Esophagus muscularis mucosa (tissue), 4 donors: ENCODE data around the gene CCDC85C. TPM values are rescaled to one million over a fixed set of nuclear protein-coding genes. Genes with fewer than 3 reads are reported as not detected.

Experiments
- DNase-seq: peaks from one replicate; pipeline ENCODE4 v3.0.0-alpha.2; 2017; ENCODE audit errors: extremely low spot score
- H3K27ac ChIP-seq, 4 donors: fragments of 200-600 bp; sonication (generic); replicated peaks in 1 of 4; 1 replicate in 3 of 4; 2 replicates in 1 of 4; pipeline ENCODE4 v1.5.1; 2016 to 2019; ENCODE audit warnings: mild to moderate bottlenecking in 1 of 4
- H3K27me3 ChIP-seq, 4 donors: fragments of 200-600 bp; sonication (generic); one replicate each; pipeline versions ENCODE4 v1.5.1 to v1.6.0; 2016 to 2019
- H3K36me3 ChIP-seq, 4 donors: fragments of 200-600 bp; sonication (generic); one replicate each; pipeline ENCODE4 v1.5.1; 2016 to 2019
- H3K4me1 ChIP-seq, 4 donors: fragments of 200-600 bp; sonication (generic); one replicate each; pipeline ENCODE4 v1.5.1; 2016 to 2019
- H3K4me3 ChIP-seq, 4 donors: fragments of 200-600 bp; sonication (generic); 1 replicate in 2 of 4; 2 replicates in 2 of 4; pipeline ENCODE4 v1.5.1; 2016 to 2019; ENCODE audit warnings: mild to moderate bottlenecking in 4 of 4, moderate library complexity in 1 of 4
- H3K9me3 ChIP-seq, 4 donors: fragments of 200-600 bp; sonication (generic); 1 replicate in 3 of 4; 2 replicates in 1 of 4; pipeline ENCODE4 v1.5.1; 2016 to 2019
- CTCF ChIP-seq, 3 experiments: fragments of 200-600 bp in 2 of 3; fragments of 450-650 bp in 1 of 3; sonication (generic) in 2 of 3; IDR thresholded peaks; one replicate each; pipeline ENCODE4 v1.5.1; 2017 to 2019; ENCODE audit warnings: antibody characterized with exemption in 3 of 3, mild to moderate bottlenecking in 2 of 3, moderate library complexity in 1 of 3
- EP300 ChIP-seq: sonication (generic); formaldehyde crosslinking; IDR thresholded peaks from one replicate; pipeline ENCODE4 v1.6.1; 2017; ENCODE audit warnings: antibody characterized with exemption
- POLR2A ChIP-seq: fragments of 450-650 bp; IDR thresholded peaks from one replicate; pipeline ENCODE4 v1.6.1; 2017; ENCODE audit warnings: antibody characterized with exemption, moderate library complexity, mild to moderate bottlenecking, low read depth
- POLR2AphosphoS5 ChIP-seq, 2 donors: sonication (generic); formaldehyde crosslinking; IDR thresholded peaks; one replicate each; pipeline ENCODE4 v1.6.1; 2017; ENCODE audit warnings: antibody characterized with exemption in 2 of 2
- WGBS: methylation state at CpG from one replicate; pipeline ENCODE4 v1.1.5; 2018; 5-methylcytosine and 5-hydroxymethylcytosine counted together
- intact Hi-C: fragments of 100-400 bp; cut with DNase I; formaldehyde crosslinking; loops from one replicate; pipeline ENCODE4 v1.15.1; 2023
- total RNA-seq, 4 donors: library from RNA; depleted of rRNA; stranded (reverse); fragments of >200 nt; gene quantifications; one replicate each; pipeline versions ENCODE4 v1.1.0 to v1.2.1, GENCODE V29; 2016

The CCDC85C gene
- total RNA-seq, 4 donors from 2014 or later, result 17.9 to 48.7 (median 30.8) TPM

DNA sequence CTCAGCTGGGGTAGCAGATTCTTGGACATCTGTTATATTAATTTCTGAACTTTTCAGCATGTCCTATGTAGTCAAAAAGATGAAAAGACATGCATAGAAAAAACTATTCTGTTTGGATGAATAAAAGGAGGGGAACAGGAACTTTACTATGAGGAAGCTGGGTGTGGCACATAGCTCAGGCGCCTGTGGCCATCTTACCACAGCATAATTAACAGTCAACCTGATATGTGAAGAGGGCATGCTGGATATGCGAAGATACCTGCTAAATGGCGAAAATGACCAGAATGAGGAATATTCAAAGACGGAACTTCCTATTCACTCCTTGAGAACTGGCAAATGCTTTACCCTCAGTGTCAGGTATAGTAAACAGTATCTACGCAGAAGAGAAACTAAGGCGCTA, 141.8 kb downstream of the CCDC85C start:
- H3K36me3 ChIP-seq, result peaks cover 20 to 80% (median 66%) of the 10 kb centered on the region in 4 donors
- H3K4me1 ChIP-seq, result peaks cover under 1 to 6% (median 3%) of the 10 kb centered on the region in 4 donors
- intact Hi-C loops, result no loop called here
- WGBS, result 69% methylated on average over 6 of the region's 6 CpGs
- H3K27ac ChIP-seq, result no peak overlapping the region
- H3K9me3 ChIP-seq, result no peaks in the 10 kb centered on the region
- no peak overlapping the region for H3K4me3 ChIP-seq
- DNase-seq, result no peak
- no peaks in the 10 kb centered on the region for H3K27me3 ChIP-seq
- TF ChIP-seq CTCF (IDR thresholded peaks at IDR 0.05) (no peak), EP300 (no peak), POLR2AphosphoS5 (IDR thresholded peaks at IDR 0.05) (no peak), POLR2A (no peak)

- no peak overlapping the region for H3K27ac ChIP-seq
- DNase-seq, result no peak
- TF ChIP-seq POLR2A (no peak), POLR2AphosphoS5 (IDR thresholded peaks at IDR 0.05) (no peak), CTCF (IDR thresholded peaks at IDR 0.05) (no peak), EP300 (no peak)
- H3K4me3 ChIP-seq, result no peak overlapping the region
- intact Hi-C loops, result no loop called here
- no peaks in the 10 kb centered on the region for H3K27me3 ChIP-seq
- no peaks in the 10 kb centered on the region for H3K4me1 ChIP-seq
- H3K36me3 ChIP-seq, result peaks cover 23 to 87% (median 73%) of the 10 kb centered on the region in 4 donors
- WGBS, result 89% methylated on average over 5 of the region's 5 CpGs
- no peaks in the 10 kb centered on the region for H3K9me3 ChIP-seq
Measured at GRCh38 chr14:99461411-99462085, 142.5 kb downstream of the CCDC85C start.

DNA sequence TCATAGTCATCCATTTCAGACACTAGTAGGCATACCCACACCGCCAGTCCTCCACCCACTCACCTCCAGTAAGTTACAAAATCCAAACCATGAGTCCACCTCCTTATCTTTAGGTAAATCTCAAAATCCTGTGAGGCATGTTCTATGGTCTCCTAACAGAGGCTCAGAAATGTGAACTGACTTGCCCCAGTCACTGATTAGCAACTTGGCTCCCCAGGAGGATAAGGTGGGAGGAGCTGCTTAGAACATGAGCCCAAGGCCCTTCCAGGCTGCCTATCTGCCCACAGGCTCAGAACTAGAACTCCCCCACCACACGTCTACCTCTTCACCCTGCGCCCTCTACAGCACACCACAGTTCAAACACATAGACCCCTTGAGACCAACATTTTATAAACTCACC, 143.2 kb downstream of the CCDC85C start:
- Histone ChIP-seq H3K9me3 (no peaks in the 10 kb centered on the region), H3K36me3 (peaks cover 23 to 91% (median 78%) of the 10 kb centered on the region in 4 donors), H3K4me3 (no peak overlapping the region), H3K27me3 (no peaks in the 10 kb centered on the region), H3K27ac (no peak overlapping the region), H3K4me1 (no peaks in the 10 kb centered on the region)
- 95% methylated on average over 3 of the region's 3 CpGs for WGBS
- DNase-seq, result no peak
- intact Hi-C loops, result no loop called here
- TF ChIP-seq POLR2A (no peak), EP300 (no peak), CTCF (IDR thresholded peaks at IDR 0.05) (no peak), POLR2AphosphoS5 (IDR thresholded peaks at IDR 0.05) (no peak)

- intact Hi-C loops, result no loop called here
- Histone ChIP-seq H3K27me3 (no peaks in the 10 kb centered on the region), H3K36me3 (peaks cover 17 to 94% (median 78%) of the 10 kb centered on the region in 4 donors), H3K4me1 (no peaks in the 10 kb centered on the region), H3K27ac (no peak overlapping the region), H3K9me3 (no peaks in the 10 kb centered on the region), H3K4me3 (no peak overlapping the region)
- TF ChIP-seq POLR2A (no peak), EP300 (no peak), POLR2AphosphoS5 (IDR thresholded peaks at IDR 0.05) (no peak), CTCF (IDR thresholded peaks at IDR 0.05) (no peak)
- DNase-seq, result no peak
- WGBS, result 94% methylated on average over 5 of the region's 5 CpGs
Measured at GRCh38 chr14:99459481-99460100, 144.4 kb downstream of the CCDC85C start.
